Measurements from ENCODE around the gene PTPRN2. TPM values are rescaled to one million over a fixed set of nuclear protein-coding genes. Genes with fewer than 3 reads are reported as not detected.
A peak's percentile ranks its signal among the peaks of the same experiment; 100 is the strongest.

Gene PTPRN2
- total and polyA plus RNA-seq, 8 donors: 4.9 to 136 (median 46.8) TPM

DNA sequence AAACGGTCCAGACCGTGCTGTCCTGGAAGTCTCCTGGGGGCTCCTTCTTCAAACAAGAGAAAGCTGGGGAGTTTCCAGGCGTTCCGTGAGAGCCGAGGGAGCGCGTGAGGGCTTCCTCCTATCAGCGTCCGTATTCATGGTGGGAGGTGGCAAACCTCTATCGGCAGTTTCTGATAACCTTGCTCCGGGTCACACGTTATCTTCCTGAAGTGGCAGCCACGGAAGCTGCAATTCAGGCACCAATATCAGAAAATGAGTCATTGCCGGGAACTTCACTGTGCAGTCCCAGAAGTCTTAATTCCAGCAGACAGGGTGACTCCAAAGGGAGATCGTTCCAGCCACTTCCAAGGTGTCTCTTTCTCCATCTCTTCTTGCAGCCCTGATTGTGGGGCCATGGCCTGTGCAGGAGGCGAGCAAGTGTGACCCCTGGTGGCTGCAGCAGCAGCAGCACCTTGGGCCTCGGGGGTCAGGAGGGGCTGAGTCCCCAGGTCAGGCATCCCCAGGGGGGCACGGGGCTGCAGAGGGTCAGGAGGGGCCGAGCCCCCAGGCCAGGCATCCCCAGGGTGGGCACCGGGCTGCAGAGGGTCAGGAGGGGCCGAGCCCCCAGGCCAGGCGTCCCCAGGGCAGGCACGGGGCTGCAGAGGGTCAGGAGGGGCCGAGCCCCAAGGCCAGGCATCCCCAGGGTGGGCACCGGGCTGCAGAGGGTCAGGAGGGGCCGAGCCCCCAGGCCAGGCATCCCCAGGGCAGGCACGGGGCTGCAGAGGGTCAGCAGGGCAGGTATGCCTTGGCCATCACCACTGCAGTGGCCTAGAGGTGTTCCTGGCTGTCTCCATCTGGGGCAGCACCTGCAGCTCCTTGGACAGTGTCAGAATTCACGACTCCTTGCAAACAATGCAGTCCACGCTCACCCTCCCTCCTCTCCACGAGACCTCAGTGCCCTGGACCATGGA is 712.1 kb downstream of the PTPRN2 start:
- intact Hi-C loops (cut with DNase I; ENCODE audit: low total_unique reads): no loop called here

DNA sequence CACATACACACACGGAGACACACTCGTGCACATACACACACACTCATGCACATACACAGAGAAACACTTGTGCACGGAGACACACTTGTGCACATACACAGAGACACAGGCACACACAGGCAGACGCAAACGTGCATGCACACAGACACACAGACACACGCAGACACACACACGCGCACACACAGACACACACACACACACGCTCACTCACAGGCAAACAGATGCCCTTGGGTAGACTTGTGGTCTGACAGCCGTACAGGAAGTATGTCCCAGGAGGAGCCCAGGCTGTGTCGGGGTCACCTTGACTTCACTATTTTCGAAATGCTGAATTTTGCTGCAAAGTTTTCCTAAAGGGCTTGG is 712.8 kb downstream of the PTPRN2 start:
- Histone ChIP-seq H3K27ac (no peak overlapping the region), H3K4me3 (no peak overlapping the region), H3K27me3 (peaks cover 0 to 43% (median 3%) of the 10 kb centered on the region in 3 donors), H3K36me3 (no peaks in the 10 kb centered on the region), H3K4me1 (peaks cover 12 to 15% (median 12%) of the 10 kb centered on the region in 4 donors), H3K9me3 (no peaks in the 10 kb centered on the region)
- intact Hi-C loops (cut with DNase I; ENCODE audit: low total_unique reads): no loop called here
- DNase-seq: no peak
- no peak for TF ChIP-seq POLR2A (IDR thresholded peaks at IDR 0.05)
- TF ChIP-seq POLR2AphosphoS5 (IDR thresholded peaks at IDR 0.05): no peak
- 65 to 73% (median 68%) methylated on average over 11 to 12 of the region's 12 CpGs for WGBS, 5 donors

More for the DNA sequence above, 712.1 kb downstream of the PTPRN2 start:
- peak; percentile 57 to 71 for DNase-seq
- H3K9me3 ChIP-seq: no peaks in the 10 kb centered on the region
- no peaks in the 10 kb centered on the region for H3K36me3 ChIP-seq
- H3K4me3 ChIP-seq: no peak overlapping the region
- H3K4me1 ChIP-seq: peaks cover 12 to 15% (median 12%) of the 10 kb centered on the region in 4 donors
- no peak overlapping the region for H3K27ac ChIP-seq
- 13 to 33% (median 24%) methylated on average over 19 to 30 of the region's 30 CpGs for WGBS, 5 donors
- TF ChIP-seq, protein P1, sequence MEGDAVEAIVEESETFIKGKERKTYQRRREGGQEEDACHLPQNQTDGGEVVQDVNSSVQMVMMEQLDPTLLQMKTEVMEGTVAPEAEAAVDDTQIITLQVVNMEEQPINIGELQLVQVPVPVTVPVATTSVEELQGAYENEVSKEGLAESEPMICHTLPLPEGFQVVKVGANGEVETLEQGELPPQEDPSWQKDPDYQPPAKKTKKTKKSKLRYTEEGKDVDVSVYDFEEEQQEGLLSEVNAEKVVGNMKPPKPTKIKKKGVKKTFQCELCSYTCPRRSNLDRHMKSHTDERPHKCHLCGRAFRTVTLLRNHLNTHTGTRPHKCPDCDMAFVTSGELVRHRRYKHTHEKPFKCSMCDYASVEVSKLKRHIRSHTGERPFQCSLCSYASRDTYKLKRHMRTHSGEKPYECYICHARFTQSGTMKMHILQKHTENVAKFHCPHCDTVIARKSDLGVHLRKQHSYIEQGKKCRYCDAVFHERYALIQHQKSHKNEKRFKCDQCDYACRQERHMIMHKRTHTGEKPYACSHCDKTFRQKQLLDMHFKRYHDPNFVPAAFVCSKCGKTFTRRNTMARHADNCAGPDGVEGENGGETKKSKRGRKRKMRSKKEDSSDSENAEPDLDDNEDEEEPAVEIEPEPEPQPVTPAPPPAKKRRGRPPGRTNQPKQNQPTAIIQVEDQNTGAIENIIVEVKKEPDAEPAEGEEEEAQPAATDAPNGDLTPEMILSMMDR (IDR thresholded peaks at IDR 0.05): peak in 4 of 7 experiments; percentile 24 to 59 (median 34)
- TF ChIP-seq POLR2AphosphoS5 (IDR thresholded peaks at IDR 0.05): peak in 2 of 3 donors; percentile 43 to 71
- TF ChIP-seq EP300 (IDR thresholded peaks at IDR 0.05): no peak
- no peak for TF ChIP-seq POLR2A (IDR thresholded peaks at IDR 0.05)
- H3K27me3 ChIP-seq: peaks cover 0 to 43% (median 3%) of the 10 kb centered on the region in 3 donors

DNA sequence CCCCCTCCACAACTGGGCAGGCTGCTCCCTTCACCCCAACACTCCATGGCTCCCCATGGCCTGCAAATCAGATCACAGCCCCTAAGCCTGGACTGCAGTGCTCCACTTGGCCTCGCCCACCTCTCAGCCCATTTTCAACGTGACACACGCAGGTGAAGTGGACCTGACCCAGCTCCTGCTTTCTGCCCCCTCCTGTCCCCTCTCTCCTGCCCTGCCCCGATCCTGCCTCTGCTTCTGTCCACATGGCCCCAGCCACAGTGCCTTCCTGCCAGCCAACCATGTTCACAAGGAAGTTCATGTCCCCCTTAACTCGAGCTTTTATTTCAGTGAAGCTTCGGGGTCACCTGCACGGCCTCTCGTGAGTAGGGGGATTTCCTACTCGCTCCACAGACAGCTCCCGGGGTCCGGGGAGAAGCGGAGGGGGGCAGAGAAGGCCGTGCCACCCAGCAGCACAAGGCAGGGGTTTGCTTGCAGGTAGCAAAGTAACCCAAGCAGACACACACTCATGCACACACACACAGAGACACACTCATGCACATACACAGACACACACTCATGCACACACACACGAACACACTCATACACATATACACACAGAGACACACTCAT is 713.3 kb downstream of the PTPRN2 start:
- no peaks in the 10 kb centered on the region for H3K36me3 ChIP-seq
- intact Hi-C loops (cut with DNase I; ENCODE audit: low total_unique reads): no loop called here
- no peaks in the 10 kb centered on the region for H3K9me3 ChIP-seq
- TF ChIP-seq EP300 (IDR thresholded peaks at IDR 0.05) (no peak), POLR2A (IDR thresholded peaks at IDR 0.05) (no peak), POLR2AphosphoS5 (IDR thresholded peaks at IDR 0.05) (no peak)
- TF ChIP-seq, protein P1 (IDR thresholded peaks at IDR 0.05): no peak
- H3K27me3 ChIP-seq: peaks cover 0 to 43% (median 3%) of the 10 kb centered on the region in 3 donors
- H3K27ac ChIP-seq: no peak overlapping the region
- no peak for DNase-seq
- WGBS, 5 donors: 77 to 91% (median 88%) methylated on average over 11 to 14 of the region's 14 CpGs
- H3K4me1 ChIP-seq: peaks cover 12 to 15% (median 12%) of the 10 kb centered on the region in 4 donors
- H3K4me3 ChIP-seq: no peak overlapping the region

DNA sequence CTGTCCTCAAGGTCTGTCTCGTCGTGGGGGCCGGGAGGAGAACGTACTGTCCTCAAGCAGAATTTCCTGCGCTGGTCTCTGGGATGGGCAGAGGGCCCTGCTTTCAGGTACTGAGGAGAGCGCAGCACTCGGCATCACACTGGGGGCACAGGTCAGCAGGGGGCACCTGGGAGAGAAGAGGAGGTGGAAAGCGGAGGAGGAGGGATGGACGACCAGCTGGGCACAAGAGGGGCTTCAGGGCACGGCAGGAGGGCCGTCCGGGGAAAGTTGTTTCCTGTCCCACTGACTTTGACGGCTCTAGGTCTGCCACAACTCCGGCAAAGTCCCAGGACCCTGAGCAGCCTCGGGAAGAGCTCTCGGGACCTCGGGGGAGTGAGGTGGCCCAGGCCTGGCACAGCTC is 714.0 kb downstream of the PTPRN2 start:
- Histone ChIP-seq H3K4me3 (no peak overlapping the region), H3K4me1 (peaks cover 12 to 15% (median 12%) of the 10 kb centered on the region in 4 donors), H3K27me3 (peaks cover 0 to 43% (median 3%) of the 10 kb centered on the region in 3 donors), H3K36me3 (no peaks in the 10 kb centered on the region), H3K27ac (no peak overlapping the region), H3K9me3 (no peaks in the 10 kb centered on the region)
- TF ChIP-seq POLR2AphosphoS5 (IDR thresholded peaks at IDR 0.05) (no peak), POLR2A (IDR thresholded peaks at IDR 0.05) (no peak), EP300 (IDR thresholded peaks at IDR 0.05) (no peak)
- intact Hi-C loops (cut with DNase I; ENCODE audit: low total_unique reads): no loop called here
- WGBS, 5 donors: 78 to 94% (median 84%) methylated on average over 15 to 17 of the region's 17 CpGs
- DNase-seq: no peak

GRCh38 chr7:157873181-157873580 is 714.4 kb downstream of the PTPRN2 start:
- H3K9me3 ChIP-seq: no peaks in the 10 kb centered on the region
- intact Hi-C loops (cut with DNase I; ENCODE audit: low total_unique reads): no loop called here

More at GRCh38 chr7:157873181-157873580, 714.4 kb downstream of the PTPRN2 start:
- no peak for DNase-seq
- H3K4me3 ChIP-seq: no peak overlapping the region
- H3K27ac ChIP-seq: no peak overlapping the region
- no peaks in the 10 kb centered on the region for H3K36me3 ChIP-seq
- peaks cover 0 to 43% (median 3%) of the 10 kb centered on the region in 3 donors for H3K27me3 ChIP-seq
- peaks cover 12 to 15% (median 12%) of the 10 kb centered on the region in 4 donors for H3K4me1 ChIP-seq
- TF ChIP-seq POLR2AphosphoS5 (IDR thresholded peaks at IDR 0.05) (no peak), POLR2A (IDR thresholded peaks at IDR 0.05) (no peak), EP300 (IDR thresholded peaks at IDR 0.05) (no peak)
- TF ChIP-seq, protein P1 (IDR thresholded peaks at IDR 0.05): no peak
- WGBS, 5 donors: 88 to 96% (median 90%) methylated on average over 21 to 29 of the region's 30 CpGs
